Uterus (tissue), 4 donors: ENCODE results near the gene TMEM41A. TPM values are rescaled to one million over a fixed set of nuclear protein-coding genes. Genes with fewer than 3 reads are reported as not detected.

Experiments used
- DNase-seq, 2 donors: peaks; one replicate each; pipeline ENCODE4 v3.0.0-alpha.2; 2019 to 2020
- H3K27ac ChIP-seq, 2 donors: fragments of 200-600 bp; sonication (generic); 1 replicate in 1 of 2; 2 replicates in 1 of 2; pipeline ENCODE4 v1.5.1; 2016 to 2018
- H3K27me3 ChIP-seq, 2 donors: fragments of 200-600 bp; sonication (generic); one replicate each; pipeline ENCODE4 v1.5.1; 2018 to 2019; ENCODE audit warnings: control low read depth in 1 of 2
- H3K36me3 ChIP-seq, 2 donors: fragments of 200-600 bp; sonication (generic); one replicate each; pipeline ENCODE4 v1.5.1; 2019; ENCODE audit warnings: control low read depth in 1 of 2
- H3K4me1 ChIP-seq, 2 donors: fragments of 200-600 bp; sonication (generic); one replicate each; pipeline ENCODE4 v1.5.1; 2018 to 2019; ENCODE audit warnings: control low read depth in 1 of 2
- H3K4me3 ChIP-seq, 2 donors: fragments of 200-600 bp; sonication (generic); 1 replicate in 1 of 2; 2 replicates in 1 of 2; pipeline ENCODE4 v1.5.1; 2018 to 2019; ENCODE audit warnings: mild to moderate bottlenecking in 1 of 2
- H3K9me3 ChIP-seq, 2 donors: fragments of 200-600 bp; sonication (generic); one replicate each; pipeline ENCODE4 v1.5.1; 2019; ENCODE audit warnings: control low read depth in 1 of 2
- CTCF ChIP-seq, 4 experiments: fragments of 200-600 bp in 2 of 4; fragments of 450-650 bp in 2 of 4; sonication (generic) in 2 of 4; IDR thresholded peaks; one replicate each; pipeline ENCODE4 v1.5.1; 2016 to 2019; ENCODE audit warnings: antibody characterized with exemption in 4 of 4, mild to moderate bottlenecking in 2 of 4, moderate library complexity in 1 of 4
- POLR2A ChIP-seq, 2 donors: fragments of 450-650 bp; IDR thresholded peaks; one replicate each; pipeline ENCODE4 v1.6.1; 2016; ENCODE audit warnings: antibody characterized with exemption in 2 of 2, mild to moderate bottlenecking in 1 of 2, moderate library complexity in 1 of 2
- intact Hi-C: fragments of 100-400 bp; cut with DNase I; formaldehyde crosslinking; loops from one replicate; pipeline ENCODE4 v1.15.1; 2023; ENCODE audit warnings: low total_unique reads
- total RNA-seq, 4 donors: library from RNA; depleted of rRNA in 3 of 4; stranded (reverse); fragments of >200 nt in 3 of 4; gene quantifications; one replicate each; pipeline versions ENCODE4 v1.1.0 to v1.2.4, GENCODE V29; 2014 to 2023
- donor health status: DM: yes; HTN: yes; CAD: no.

TMEM41A gene
- total RNA-seq, 4 donors from 2014 or later = 3.6 to 31.5 (median 17.8) TPM

DNA sequence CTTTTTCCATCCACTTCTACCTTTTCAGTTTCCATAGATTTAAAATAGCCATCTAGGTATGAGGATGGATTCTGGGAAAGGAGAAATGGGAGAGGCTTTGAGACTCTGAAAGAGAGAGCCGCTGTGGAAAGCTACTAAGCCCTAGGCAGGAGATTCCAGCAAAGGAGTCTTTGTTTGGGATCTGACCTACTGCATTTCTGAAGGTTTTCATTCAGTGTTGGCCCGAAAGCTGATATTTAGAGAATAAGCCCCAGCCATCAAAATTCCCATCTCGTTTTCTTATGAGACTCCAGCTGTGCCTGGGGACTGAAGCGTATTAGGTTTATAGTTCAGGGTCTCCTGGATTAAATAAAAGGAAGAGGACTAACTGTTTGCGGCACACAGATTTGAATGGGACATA, 34.1 kb upstream of the TMEM41A start:
- no peak for TF ChIP-seq CTCF (IDR thresholded peaks at IDR 0.05)
- TF ChIP-seq POLR2A (IDR thresholded peaks at IDR 0.05) = no peak
- H3K4me1 ChIP-seq = no peaks in the 10 kb centered on the region
- H3K4me3 ChIP-seq = no peak overlapping the region
- no peaks in the 10 kb centered on the region for H3K9me3 ChIP-seq
- no peak for DNase-seq
- H3K27me3 ChIP-seq = no peaks in the 10 kb centered on the region
- H3K27ac ChIP-seq = no peak overlapping the region
- no peaks in the 10 kb centered on the region for H3K36me3 ChIP-seq
- intact Hi-C loops = no loop called here

DNA sequence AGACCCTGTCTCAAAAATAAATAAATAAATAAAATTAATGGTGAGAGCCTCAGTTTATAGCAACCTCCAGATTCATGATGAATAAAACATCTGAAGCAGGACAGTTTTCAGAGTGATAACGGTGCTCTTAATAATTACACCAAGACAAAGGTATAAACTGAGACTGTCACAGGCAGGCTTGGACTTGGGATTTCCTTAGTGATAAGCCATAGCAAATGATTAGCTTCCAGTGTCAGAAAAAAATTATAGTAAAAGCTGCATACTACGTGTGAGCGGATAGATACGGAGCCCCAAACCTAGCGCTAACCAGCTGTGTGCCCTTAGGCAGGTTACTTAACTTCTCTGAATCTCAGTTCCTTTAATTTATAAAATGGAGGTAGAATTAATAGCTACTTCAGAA, 32.0 kb upstream of the TMEM41A start:
- intact Hi-C loops = no loop called here
- Histone ChIP-seq H3K27me3 (no peaks in the 10 kb centered on the region), H3K4me3 (no peak overlapping the region), H3K36me3 (no peaks in the 10 kb centered on the region), H3K27ac (no peak overlapping the region), H3K9me3 (no peaks in the 10 kb centered on the region), H3K4me1 (no peaks in the 10 kb centered on the region)
- DNase-seq = no peak
- TF ChIP-seq CTCF (IDR thresholded peaks at IDR 0.05) = no peak
- no peak for TF ChIP-seq POLR2A (IDR thresholded peaks at IDR 0.05)

GRCh38 chr3:185528532-185528931, 29.7 kb upstream of the TMEM41A start:
- intact Hi-C loops = no loop called here
- DNase-seq = no peak
- H3K9me3 ChIP-seq = no peaks in the 10 kb centered on the region
- no peaks in the 10 kb centered on the region for H3K4me1 ChIP-seq
- no peak overlapping the region for H3K4me3 ChIP-seq
- no peaks in the 10 kb centered on the region for H3K36me3 ChIP-seq
- H3K27ac ChIP-seq = no peak overlapping the region
- H3K27me3 ChIP-seq = no peaks in the 10 kb centered on the region
- TF ChIP-seq CTCF (IDR thresholded peaks at IDR 0.05) (no peak), POLR2A (IDR thresholded peaks at IDR 0.05) (no peak)

- TF ChIP-seq CTCF (IDR thresholded peaks at IDR 0.05) (no peak), POLR2A (IDR thresholded peaks at IDR 0.05) (no peak)
- Histone ChIP-seq H3K27ac (no peak overlapping the region), H3K36me3 (no peaks in the 10 kb centered on the region), H3K27me3 (no peaks in the 10 kb centered on the region), H3K9me3 (no peaks in the 10 kb centered on the region), H3K4me3 (no peak overlapping the region), H3K4me1 (no peaks in the 10 kb centered on the region)
- DNase-seq = no peak
- intact Hi-C loops = no loop called here
These were observed 28.5 kb upstream of the TMEM41A start for GRCh38 chr3:185527364-185527763.

- Histone ChIP-seq H3K4me3 (no peak overlapping the region), H3K27ac (no peak overlapping the region), H3K36me3 (no peaks in the 10 kb centered on the region), H3K9me3 (no peaks in the 10 kb centered on the region), H3K27me3 (no peaks in the 10 kb centered on the region), H3K4me1 (no peaks in the 10 kb centered on the region)
- intact Hi-C loops = no loop called here
- TF ChIP-seq CTCF (IDR thresholded peaks at IDR 0.05) = no peak
- DNase-seq = no peak
These were observed 27.6 kb upstream of the TMEM41A start for GRCh38 chr3:185526349-185526951.
